ENCODE data around the gene DCAF4.

The DCAF4 gene

GRCh38 chr14:72884386-72884785 is 41.9 kb upstream of the DCAF4 start:
- no peak for TF ChIP-seq MYC (IDR thresholded peaks at IDR 0.05; ENCODE audit: low read depth, low read length)
- TF ChIP-seq CTCF (IDR thresholded peaks at IDR 0.05; ENCODE audit: low read depth, low read length), result no peak
- TF ChIP-seq POLR2A (IDR thresholded peaks at IDR 0.05; ENCODE audit: extremely low read depth, insufficient read length), result no peak
- no peak for TF ChIP-seq MAX (IDR thresholded peaks at IDR 0.05; ENCODE audit: low read depth, low read length)
- H3K4me3 ChIP-seq (ENCODE audit: low read depth, low read length), result no peak overlapping the region

GRCh38 chr14:72887514-72887913 is 38.8 kb upstream of the DCAF4 start:
- DNase-seq (ENCODE audit: low read depth), result no peak
- no peak for TF ChIP-seq POLR2A (IDR thresholded peaks at IDR 0.05; ENCODE audit: extremely low read depth, insufficient read length)
- TF ChIP-seq MYC (IDR thresholded peaks at IDR 0.05; ENCODE audit: low read depth, low read length), result no peak
- no peak for TF ChIP-seq MAX (IDR thresholded peaks at IDR 0.05; ENCODE audit: low read depth, low read length)
- no peak for TF ChIP-seq CTCF (IDR thresholded peaks at IDR 0.05; ENCODE audit: low read depth, low read length)
- no peak overlapping the region for H3K4me3 ChIP-seq (ENCODE audit: low read depth, low read length)

More at GRCh38 chr14:72884386-72884785, 41.9 kb upstream of the DCAF4 start:
- no peak for DNase-seq (ENCODE audit: low read depth)

- TF ChIP-seq CTCF (IDR thresholded peaks at IDR 0.05; ENCODE audit: low read depth, low read length), result no peak
- no peak for TF ChIP-seq MAX (IDR thresholded peaks at IDR 0.05; ENCODE audit: low read depth, low read length)
- no peak for TF ChIP-seq MYC (IDR thresholded peaks at IDR 0.05; ENCODE audit: low read depth, low read length)
- no peak for TF ChIP-seq POLR2A (IDR thresholded peaks at IDR 0.05; ENCODE audit: extremely low read depth, insufficient read length)
- H3K4me3 ChIP-seq (ENCODE audit: low read depth, low read length), result no peak overlapping the region
- DNase-seq (ENCODE audit: low read depth), result no peak
Measured at GRCh38 chr14:72888192-72888591, 38.1 kb upstream of the DCAF4 start.

- no peak for DNase-seq (ENCODE audit: low read depth)
- TF ChIP-seq CTCF (IDR thresholded peaks at IDR 0.05; ENCODE audit: low read depth, low read length) (no peak), POLR2A (IDR thresholded peaks at IDR 0.05; ENCODE audit: extremely low read depth, insufficient read length) (no peak), MAX (IDR thresholded peaks at IDR 0.05; ENCODE audit: low read depth, low read length) (no peak), MYC (IDR thresholded peaks at IDR 0.05; ENCODE audit: low read depth, low read length) (no peak)
- no peak overlapping the region for H3K4me3 ChIP-seq (ENCODE audit: low read depth, low read length)
Measured at GRCh38 chr14:72888636-72889201, 37.5 kb upstream of the DCAF4 start.

- TF ChIP-seq CTCF (IDR thresholded peaks at IDR 0.05; ENCODE audit: low read depth, low read length), result no peak
- TF ChIP-seq MAX (IDR thresholded peaks at IDR 0.05; ENCODE audit: low read depth, low read length), result no peak
- TF ChIP-seq POLR2A (IDR thresholded peaks at IDR 0.05; ENCODE audit: extremely low read depth, insufficient read length), result no peak
- no peak for TF ChIP-seq MYC (IDR thresholded peaks at IDR 0.05; ENCODE audit: low read depth, low read length)
- DNase-seq (ENCODE audit: low read depth), result no peak
- no peak overlapping the region for H3K4me3 ChIP-seq (ENCODE audit: low read depth, low read length)
Measured at GRCh38 chr14:72889366-72889765, 36.9 kb upstream of the DCAF4 start.

Measured in NB4 (cell line).